IPS-15b (cell line): ENCODE measurements around the gene CACNG1.

Experiments used
- H3K27me3 ChIP-seq: one replicate; pipeline ENCODE4 v1.6.1; 2013; ENCODE audit warnings: low read length; ENCODE audit not compliant: control insufficient read depth, insufficient read depth
- H3K36me3 ChIP-seq: one replicate; pipeline ENCODE4 v1.6.1; 2013; ENCODE audit warnings: low read length; ENCODE audit not compliant: control insufficient read depth, insufficient read depth
- H3K4me1 ChIP-seq: one replicate; pipeline ENCODE4 v1.6.1; 2013; ENCODE audit warnings: mild to moderate bottlenecking, low read length; ENCODE audit not compliant: control insufficient read depth, insufficient read depth
- H3K4me3 ChIP-seq: one replicate; pipeline ENCODE4 v1.5.1; 2013; ENCODE audit warnings: low read depth, low read length
- H3K9ac ChIP-seq: one replicate; pipeline ENCODE4 v1.6.1; 2013; ENCODE audit warnings: low read depth, mild to moderate bottlenecking, low read length
- H3K9me3 ChIP-seq: one replicate; pipeline ENCODE4 v1.6.1; 2013; ENCODE audit warnings: mild to moderate bottlenecking, low read length; ENCODE audit not compliant: control insufficient read depth, insufficient read depth

The CACNG1 gene

GRCh38 chr17:67016039-67016762 lies 28.2 kb upstream of the CACNG1 start:
- no peak overlapping the region for H3K9ac ChIP-seq
- H3K4me3 ChIP-seq = no peak overlapping the region
- no peaks in the 10 kb centered on the region for H3K36me3 ChIP-seq
- no peaks in the 10 kb centered on the region for H3K27me3 ChIP-seq
- no peaks in the 10 kb centered on the region for H3K4me1 ChIP-seq
- no peaks in the 10 kb centered on the region for H3K9me3 ChIP-seq

- Histone ChIP-seq H3K9ac (no peak overlapping the region), H3K36me3 (no peaks in the 10 kb centered on the region), H3K9me3 (no peaks in the 10 kb centered on the region), H3K4me1 (no peaks in the 10 kb centered on the region), H3K27me3 (no peaks in the 10 kb centered on the region), H3K4me3 (no peak overlapping the region)
These were observed 26.4 kb upstream of the CACNG1 start for GRCh38 chr17:67017910-67018309.

GRCh38 chr17:67018471-67019434 lies 25.6 kb upstream of the CACNG1 start:
- Histone ChIP-seq H3K36me3 (no peaks in the 10 kb centered on the region), H3K27me3 (no peaks in the 10 kb centered on the region), H3K4me3 (no peak overlapping the region), H3K4me1 (no peaks in the 10 kb centered on the region), H3K9me3 (no peaks in the 10 kb centered on the region), H3K9ac (no peak overlapping the region)

GRCh38 chr17:67019809-67020208 lies 24.5 kb upstream of the CACNG1 start:
- no peaks in the 10 kb centered on the region for H3K9me3 ChIP-seq
- no peak overlapping the region for H3K4me3 ChIP-seq
- no peaks in the 10 kb centered on the region for H3K4me1 ChIP-seq
- no peak overlapping the region for H3K9ac ChIP-seq
- H3K36me3 ChIP-seq = no peaks in the 10 kb centered on the region
- H3K27me3 ChIP-seq = no peaks in the 10 kb centered on the region

GRCh38 chr17:67020293-67020766 lies 24.0 kb upstream of the CACNG1 start:
- Histone ChIP-seq H3K4me3 (no peak overlapping the region), H3K4me1 (no peaks in the 10 kb centered on the region), H3K9me3 (no peaks in the 10 kb centered on the region), H3K9ac (no peak overlapping the region), H3K36me3 (no peaks in the 10 kb centered on the region), H3K27me3 (no peaks in the 10 kb centered on the region)

- no peaks in the 10 kb centered on the region for H3K36me3 ChIP-seq
- H3K4me3 ChIP-seq = no peak overlapping the region
- no peaks in the 10 kb centered on the region for H3K9me3 ChIP-seq
- H3K4me1 ChIP-seq = no peaks in the 10 kb centered on the region
- no peak overlapping the region for H3K9ac ChIP-seq
- no peaks in the 10 kb centered on the region for H3K27me3 ChIP-seq
These were observed 23.2 kb upstream of the CACNG1 start for GRCh38 chr17:67021196-67021595.

- no peak overlapping the region for H3K4me3 ChIP-seq
- no peaks in the 10 kb centered on the region for H3K27me3 ChIP-seq
- H3K9ac ChIP-seq = no peak overlapping the region
These were observed 22.5 kb upstream of the CACNG1 start for GRCh38 chr17:67021743-67022450.

GRCh38 chr17:67022451-67022810 lies 21.9 kb upstream of the CACNG1 start:
- Histone ChIP-seq H3K27me3 (no peaks in the 10 kb centered on the region), H3K4me3 (no peak overlapping the region), H3K4me1 (no peaks in the 10 kb centered on the region), H3K9ac (no peak overlapping the region), H3K9me3 (no peaks in the 10 kb centered on the region), H3K36me3 (no peaks in the 10 kb centered on the region)

More at GRCh38 chr17:67021743-67022450, 22.5 kb upstream of the CACNG1 start:
- H3K9me3 ChIP-seq = no peaks in the 10 kb centered on the region
- no peaks in the 10 kb centered on the region for H3K36me3 ChIP-seq
- H3K4me1 ChIP-seq = no peaks in the 10 kb centered on the region

GRCh38 chr17:67024736-67025135 lies 19.6 kb upstream of the CACNG1 start:
- no peak overlapping the region for H3K9ac ChIP-seq
- H3K27me3 ChIP-seq = no peaks in the 10 kb centered on the region
- no peaks in the 10 kb centered on the region for H3K9me3 ChIP-seq
- no peaks in the 10 kb centered on the region for H3K36me3 ChIP-seq
- no peaks in the 10 kb centered on the region for H3K4me1 ChIP-seq
- H3K4me3 ChIP-seq = no peak overlapping the region

GRCh38 chr17:67025216-67025792 lies 19.1 kb upstream of the CACNG1 start:
- no peaks in the 10 kb centered on the region for H3K36me3 ChIP-seq
- H3K4me1 ChIP-seq = no peaks in the 10 kb centered on the region
- H3K4me3 ChIP-seq = no peak overlapping the region
- H3K9ac ChIP-seq = no peak overlapping the region
- H3K27me3 ChIP-seq = no peaks in the 10 kb centered on the region
- H3K9me3 ChIP-seq = no peaks in the 10 kb centered on the region

- no peak overlapping the region for H3K9ac ChIP-seq
- H3K9me3 ChIP-seq = no peaks in the 10 kb centered on the region
- H3K4me1 ChIP-seq = no peaks in the 10 kb centered on the region
- no peaks in the 10 kb centered on the region for H3K36me3 ChIP-seq
- no peak overlapping the region for H3K4me3 ChIP-seq
- H3K27me3 ChIP-seq = no peaks in the 10 kb centered on the region
These were observed 18.0 kb upstream of the CACNG1 start for GRCh38 chr17:67026341-67026740.
